Measurements from ENCODE around the gene NDFIP1. TPM values are rescaled to one million over a fixed set of nuclear protein-coding genes. Genes with fewer than 3 reads are reported as not detected.

The NDFIP1 gene
- total and polyA plus RNA-seq, 12 donors = 26.7 to 313 (median 89.2) TPM

DNA sequence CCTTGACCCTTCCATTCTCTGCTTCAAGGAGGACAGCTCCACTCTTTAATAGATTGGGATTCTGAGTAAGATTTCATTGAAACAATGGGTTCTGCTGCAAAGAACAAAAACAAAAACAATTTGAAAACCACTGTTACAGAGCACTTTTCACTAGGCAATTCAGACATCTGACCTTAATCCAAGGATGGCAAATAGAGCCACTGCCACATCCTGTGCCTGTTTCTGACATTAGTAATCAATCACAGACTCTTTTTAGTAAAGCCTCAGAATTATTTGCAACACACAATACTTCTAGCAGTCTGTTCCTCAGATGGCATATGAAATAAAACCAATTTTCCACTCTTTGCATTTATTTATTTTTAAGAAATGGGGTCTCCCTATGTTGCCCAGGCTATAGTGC, 37.8 kb upstream of the NDFIP1 start:
- no peak overlapping the region for H3K27ac ChIP-seq
- intact Hi-C loops (cut with DNase I) = no loop called here
- no peaks in the 10 kb centered on the region for H3K4me1 ChIP-seq (replicated peaks in 1 of 2)
- no peaks in the 10 kb centered on the region for H3K9me3 ChIP-seq (replicated peaks in 1 of 3)
- no peak for TF ChIP-seq POLR2A (IDR thresholded peaks at IDR 0.05)
- TF ChIP-seq, protein P1, sequence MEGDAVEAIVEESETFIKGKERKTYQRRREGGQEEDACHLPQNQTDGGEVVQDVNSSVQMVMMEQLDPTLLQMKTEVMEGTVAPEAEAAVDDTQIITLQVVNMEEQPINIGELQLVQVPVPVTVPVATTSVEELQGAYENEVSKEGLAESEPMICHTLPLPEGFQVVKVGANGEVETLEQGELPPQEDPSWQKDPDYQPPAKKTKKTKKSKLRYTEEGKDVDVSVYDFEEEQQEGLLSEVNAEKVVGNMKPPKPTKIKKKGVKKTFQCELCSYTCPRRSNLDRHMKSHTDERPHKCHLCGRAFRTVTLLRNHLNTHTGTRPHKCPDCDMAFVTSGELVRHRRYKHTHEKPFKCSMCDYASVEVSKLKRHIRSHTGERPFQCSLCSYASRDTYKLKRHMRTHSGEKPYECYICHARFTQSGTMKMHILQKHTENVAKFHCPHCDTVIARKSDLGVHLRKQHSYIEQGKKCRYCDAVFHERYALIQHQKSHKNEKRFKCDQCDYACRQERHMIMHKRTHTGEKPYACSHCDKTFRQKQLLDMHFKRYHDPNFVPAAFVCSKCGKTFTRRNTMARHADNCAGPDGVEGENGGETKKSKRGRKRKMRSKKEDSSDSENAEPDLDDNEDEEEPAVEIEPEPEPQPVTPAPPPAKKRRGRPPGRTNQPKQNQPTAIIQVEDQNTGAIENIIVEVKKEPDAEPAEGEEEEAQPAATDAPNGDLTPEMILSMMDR (IDR thresholded peaks at IDR 0.05) = no peak
- DNase-seq = no peak
- no peaks in the 10 kb centered on the region for H3K36me3 ChIP-seq (replicated peaks in 1 of 2)
- no peaks in the 10 kb centered on the region for H3K27me3 ChIP-seq
- H3K4me3 ChIP-seq = no peak overlapping the region

DNA sequence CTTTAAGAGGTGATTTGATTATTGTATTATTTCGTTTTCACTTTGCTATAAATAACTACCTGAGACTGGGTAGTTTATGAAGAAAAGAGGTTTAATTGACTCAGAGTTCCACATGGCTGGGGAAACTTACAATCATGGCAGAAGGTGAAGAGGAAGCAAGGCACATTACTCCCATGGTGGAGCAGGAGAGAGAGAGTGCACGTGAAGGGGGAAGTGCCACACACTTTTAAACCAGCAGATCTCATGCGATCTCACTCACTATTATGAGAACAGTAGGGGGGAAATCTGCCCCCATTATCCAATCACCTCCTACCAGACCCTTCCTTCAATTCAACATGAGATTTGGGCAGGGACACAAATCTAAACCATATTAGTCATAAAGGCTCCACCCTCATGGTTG, 36.1 kb upstream of the NDFIP1 start:
- no peaks in the 10 kb centered on the region for H3K4me1 ChIP-seq (replicated peaks in 1 of 2)

DNA sequence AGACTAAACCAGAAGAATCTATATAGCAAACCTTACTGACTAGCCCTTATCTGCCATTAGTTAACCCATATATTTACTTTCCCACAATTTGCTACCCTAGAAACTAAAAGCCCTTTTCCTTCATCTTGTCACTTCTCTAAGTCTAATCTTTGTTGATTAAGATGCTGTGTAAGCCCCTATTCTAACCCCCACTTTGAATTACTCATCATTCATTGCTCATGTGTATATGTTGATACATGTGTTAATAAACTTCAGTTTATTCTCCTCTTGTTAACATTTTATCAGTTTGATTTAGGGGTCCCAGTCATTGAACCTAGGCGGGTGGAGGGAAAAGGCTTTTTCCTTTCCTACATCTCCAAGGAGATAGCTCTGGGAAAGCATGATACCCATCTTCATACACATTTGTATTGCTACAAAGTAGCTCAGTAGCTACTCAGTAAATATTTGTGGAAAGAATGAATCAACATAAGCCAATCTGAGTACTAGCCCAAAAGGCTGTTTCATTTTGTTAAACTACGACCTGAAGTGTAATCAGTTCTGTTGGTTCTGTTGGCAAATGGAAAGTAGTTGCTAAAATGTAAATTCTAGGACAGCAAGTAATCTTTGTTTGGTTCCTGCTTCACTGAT, 35.1 kb upstream of the NDFIP1 start:
- 94 to 99% (median 97%) methylated on average over 2 of the region's 2 CpGs for WGBS, 4 donors
- Histone ChIP-seq H3K27ac (no peak overlapping the region), H3K9me3 (replicated peaks in 1 of 3) (no peaks in the 10 kb centered on the region), H3K4me1 (replicated peaks in 1 of 2) (no peaks in the 10 kb centered on the region), H3K4me3 (no peak overlapping the region), H3K36me3 (replicated peaks in 1 of 2) (no peaks in the 10 kb centered on the region), H3K27me3 (no peaks in the 10 kb centered on the region)
- TF ChIP-seq, protein P1 (IDR thresholded peaks at IDR 0.05) = no peak
- no peak for TF ChIP-seq POLR2A (IDR thresholded peaks at IDR 0.05)
- no peak for DNase-seq
- intact Hi-C loops (cut with DNase I) = no loop called here

More for the DNA sequence above, 36.1 kb upstream of the NDFIP1 start:
- no peak overlapping the region for H3K4me3 ChIP-seq
- intact Hi-C loops (cut with DNase I) = no loop called here
- WGBS, 4 donors = 63 to 78% (median 74%) methylated on average over 3 of the region's 3 CpGs
- no peak for DNase-seq
- TF ChIP-seq, protein P1 (IDR thresholded peaks at IDR 0.05) = no peak
- TF ChIP-seq POLR2A (IDR thresholded peaks at IDR 0.05) = no peak
- H3K9me3 ChIP-seq (replicated peaks in 1 of 3) = no peaks in the 10 kb centered on the region
- H3K27me3 ChIP-seq = no peaks in the 10 kb centered on the region
- H3K27ac ChIP-seq = no peak overlapping the region
- H3K36me3 ChIP-seq (replicated peaks in 1 of 2) = no peaks in the 10 kb centered on the region

DNA sequence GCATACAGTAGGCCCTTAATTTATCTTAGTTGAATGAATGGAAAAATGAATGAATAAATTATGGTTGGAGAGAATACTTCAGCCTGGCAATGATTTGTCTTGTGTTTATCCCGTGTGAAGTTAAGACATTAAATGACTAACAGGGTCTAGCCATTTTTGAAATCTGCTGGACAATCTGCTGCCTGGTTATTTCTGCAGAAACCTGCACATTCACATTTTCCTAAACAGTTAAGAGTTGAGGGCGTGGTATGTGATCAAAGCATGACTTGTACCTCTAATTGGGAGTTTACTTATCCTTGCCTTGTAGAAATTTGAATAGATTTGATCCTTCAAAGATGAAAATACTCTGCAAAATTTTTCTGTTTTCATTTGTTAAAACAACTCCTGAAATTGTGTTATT, 34.6 kb upstream of the NDFIP1 start:
- no peaks in the 10 kb centered on the region for H3K9me3 ChIP-seq (replicated peaks in 1 of 3)
- H3K36me3 ChIP-seq (replicated peaks in 1 of 2) = no peaks in the 10 kb centered on the region
- intact Hi-C loops (cut with DNase I) = no loop called here
- no peak overlapping the region for H3K4me3 ChIP-seq
- no peak overlapping the region for H3K27ac ChIP-seq
- H3K4me1 ChIP-seq (replicated peaks in 1 of 2) = no peaks in the 10 kb centered on the region
- no peak for DNase-seq
- TF ChIP-seq, protein P1 (IDR thresholded peaks at IDR 0.05) = no peak
- no peak for TF ChIP-seq POLR2A (IDR thresholded peaks at IDR 0.05)
- 89 to 97% (median 94%) methylated on average over 2 of the region's 2 CpGs for WGBS, 4 donors
- no peaks in the 10 kb centered on the region for H3K27me3 ChIP-seq

Measured in adrenal gland (tissue), 12 donors.